K562 (cell line): ENCODE measurements around the gene PTK6. TPM values are rescaled to one million over a fixed set of nuclear protein-coding genes. Genes with fewer than 3 reads are reported as not detected.

ENCODE experiments used
- ATAC-seq: fragments of 200-7000 bp; cut with Tn5 transposase; 3 replicates; pipeline ENCODE4 v1.9.1; 2020; ENCODE audit warnings: moderate library complexity
- BruUV-seq: library from RNA; stranded (reverse); fragments of 400-500 nt; replicated peaks from 2 replicates; lab custom pipeline; 2021; lab: Mats Ljungman, UMichigan
- CTCF ChIA-PET: fragments of 300-600 bp; formaldehyde crosslinking; extraction: SDS; loops from one replicate; lab custom pipeline; 2021; ENCODE audit warnings: low intra/inter-chr PET ratio; lab: Yijun Ruan, JAX
- POLR2A ChIA-PET: fragments of 300-600, 350-650 bp; sonication (Branson Sonifier 250); formaldehyde crosslinking; extraction: SDS; loops from one replicate; lab custom pipeline; 2021; ENCODE audit warnings: antibody characterized with exemption, inconsistent platforms; lab: Yijun Ruan, JAX
- DNase-seq, 4 experiments: peaks; one replicate each; pipeline versions ENCODE4 v3.0.0 to v3.0.0-alpha.2; 2011 to 2018; ENCODE audit warnings: low spot score in 3 of 4, mixed read lengths in 3 of 4; ENCODE audit errors: extremely low read depth in 1 of 4
- FAIRE-seq: peaks from 2 replicates; lab custom pipeline; 2011; peaks lifted over from hg19 to GRCh38; lab: Jason Lieb, UNC
- H2AFZ ChIP-seq: 2 replicates; pipeline ENCODE4 v1.6.0; 2011; ENCODE audit warnings: low read depth, low read length, control low read depth, inconsistent platforms
- H3K27ac ChIP-seq: fragments of 200-600 bp; 3 replicates; pipeline ENCODE4 v1.8.0; 2011; ENCODE audit warnings: low read depth, mild to moderate bottlenecking, control low read depth, inconsistent platforms, low read length, moderate library complexity, mixed read lengths; ENCODE audit errors: extremely low read depth
- H3K27me3 ChIP-seq, 2 experiments: fragments of 300-600 bp in 1 of 2; 2 replicates in 1 of 2; 3 replicates in 1 of 2; pipeline versions ENCODE4 v1.6.0 to v1.8.0; 2011; ENCODE audit warnings: inconsistent platforms in 2 of 2, low read length in 2 of 2, mild to moderate bottlenecking in 1 of 2, mixed read lengths in 1 of 2, moderate library complexity in 1 of 2; ENCODE audit not compliant: control insufficient read depth in 2 of 2, insufficient read depth in 2 of 2
- H3K36me3 ChIP-seq: fragments of 300-600 bp; 3 replicates; pipeline ENCODE4 v1.8.0; 2011; ENCODE audit warnings: mild to moderate bottlenecking, low read length, inconsistent platforms; ENCODE audit not compliant: control insufficient read depth, insufficient read depth
- H3K4me1 ChIP-seq, 2 experiments: fragments of 200-600 bp in 1 of 2; replicated peaks in 1 of 2; 2 replicates in 1 of 2; 3 replicates in 1 of 2; pipeline versions ENCODE4 v1.5.1 to v1.8.0; 2011; ENCODE audit warnings: inconsistent platforms in 2 of 2, low read length in 2 of 2, mild to moderate bottlenecking in 1 of 2, mixed read lengths in 1 of 2, moderate library complexity in 1 of 2; ENCODE audit not compliant: control insufficient read depth in 2 of 2, insufficient read depth in 2 of 2
- H3K4me2 ChIP-seq: 2 replicates; pipeline ENCODE4 v1.6.1; 2011; ENCODE audit warnings: low read length, control low read depth, inconsistent platforms, mixed read lengths; ENCODE audit not compliant: insufficient read depth
- H3K4me3 ChIP-seq: fragments of 200-600 bp; sonication (generic), shearing (Covaris generic); 2 replicates; pipeline ENCODE4 v1.5.1; 2016; ENCODE audit warnings: control low read depth, inconsistent platforms
- H3K79me2 ChIP-seq: fragments of 200-600 bp; 3 replicates; pipeline ENCODE4 v1.8.0; 2011; ENCODE audit warnings: low read length, inconsistent platforms; ENCODE audit not compliant: control insufficient read depth, insufficient read depth
- H3K9ac ChIP-seq, 2 experiments: 2 replicates each; pipeline versions ENCODE4 v1.6.0 to v1.6.1; 2011; ENCODE audit warnings: low read depth in 2 of 2, low read length in 2 of 2, control low read depth in 1 of 2, inconsistent platforms in 1 of 2, mild to moderate bottlenecking in 1 of 2, mixed read lengths in 1 of 2; ENCODE audit not compliant: insufficient read depth in 1 of 2
- H3K9me1 ChIP-seq: one replicate; pipeline ENCODE4 v1.6.0; 2011; ENCODE audit warnings: inconsistent platforms, mild to moderate bottlenecking, low read length, moderate library complexity; ENCODE audit not compliant: control insufficient read depth, insufficient read depth
- H3K9me3 ChIP-seq: replicated peaks from 2 replicates; pipeline ENCODE4 v1.5.1; 2011; ENCODE audit warnings: low read depth, low read length, inconsistent platforms; ENCODE audit not compliant: control insufficient read depth, insufficient read depth
- H4K20me1 ChIP-seq: replicated peaks from 2 replicates; pipeline ENCODE4 v1.6.1; 2011; ENCODE audit warnings: low read length, inconsistent platforms, mixed read lengths; ENCODE audit not compliant: control insufficient read depth, insufficient read depth
- ARID2 ChIP-seq: fragments of 450-650 bp; IDR thresholded peaks from 2 replicates; pipeline ENCODE4 v1.6.1; 2017; ENCODE audit warnings: antibody characterized with exemption, mild to moderate bottlenecking
- ATF2 ChIP-seq: sonication (generic); formaldehyde crosslinking; IDR thresholded peaks from 2 replicates; pipeline ENCODE4 v1.8.1; 2022; ENCODE audit warnings: missing genetic modification reagents
- ATF7 ChIP-seq: fragments of 450-650 bp; IDR thresholded peaks from 2 replicates; pipeline ENCODE4 v1.7.1; 2014; ENCODE audit warnings: mild to moderate bottlenecking, moderate library complexity
- BRCA1 ChIP-seq, 2 experiments: fragments of 450-650 bp in 1 of 2; sonication (generic) in 1 of 2; formaldehyde crosslinking in 1 of 2; IDR thresholded peaks; 2 replicates each; pipeline versions ENCODE4 v1.5.0 to v1.6.1; 2017 to 2020; ENCODE audit warnings: mild to moderate bottlenecking in 1 of 2, missing genetic modification reagents in 1 of 2
- ETV6 ChIP-seq, 3 experiments: fragments of 150-350 bp in 1 of 3; sonication (generic) in 1 of 3; formaldehyde crosslinking in 1 of 3; IDR thresholded peaks; 2 replicates each; pipeline versions ENCODE4 v1.6.1 to v1.8.0; 2014 to 2022; ENCODE audit warnings: borderline replicate concordance in 2 of 3, low read depth in 2 of 3, antibody characterized with exemption in 1 of 3, low read length in 1 of 3, mild to moderate bottlenecking in 1 of 3, missing genetic modification reagents in 1 of 3
- FOXA3 ChIP-seq, 2 experiments: fragments of 450-650 bp in 1 of 2; sonication (generic) in 1 of 2; formaldehyde crosslinking; IDR thresholded peaks in 1 of 2; conservative IDR thresholded peaks in 1 of 2; 2 replicates each; pipeline versions ENCODE4 v1.4.0 to v1.8.0; 2020 to 2022; ENCODE audit warnings: mild to moderate bottlenecking in 2 of 2, missing genetic modification reagents in 1 of 2
- HDAC3 ChIP-seq: fragments of 450-650 bp; IDR thresholded peaks from 2 replicates; pipeline ENCODE4 v1.6.1; 2018; ENCODE audit warnings: borderline replicate concordance, mild to moderate bottlenecking, moderate library complexity; ENCODE audit not compliant: partially characterized antibody
- KAT8 ChIP-seq: fragments of 450-650 bp; IDR thresholded peaks from 2 replicates; pipeline ENCODE4 v1.6.1; 2016; ENCODE audit warnings: low read depth, mild to moderate bottlenecking
- MAFK ChIP-seq: IDR thresholded peaks from 2 replicates; pipeline ENCODE4 v1.6.1; 2011; ENCODE audit warnings: low read length, improper control_type of control experiment
- MIER1 ChIP-seq: fragments of 450-650 bp; IDR thresholded peaks from 2 replicates; pipeline ENCODE4 v1.6.1; 2016; ENCODE audit warnings: antibody characterized with exemption, mild to moderate bottlenecking, low read depth
- NBN ChIP-seq: fragments of 450-650 bp; IDR thresholded peaks from 2 replicates; pipeline ENCODE4 v1.6.1; 2016; ENCODE audit warnings: low read depth, mild to moderate bottlenecking
- RB1 ChIP-seq: fragments of 450-650 bp; IDR thresholded peaks from 2 replicates; pipeline ENCODE4 v1.6.1; 2017; ENCODE audit warnings: low read depth, mild to moderate bottlenecking
- RBM25 ChIP-seq: fragments of 200-400 bp; formaldehyde crosslinking; IDR thresholded peaks from 2 replicates; pipeline ENCODE4 v1.6.1; 2018; ENCODE audit warnings: low read length, low read depth, moderate library complexity; ENCODE audit not compliant: severe bottlenecking
- RBM39 ChIP-seq: fragments of 200-400 bp; formaldehyde crosslinking; optimal IDR thresholded peaks from 2 replicates; pipeline ENCODE3; 2018; ENCODE audit warnings: low read depth, low read length
- SIN3A ChIP-seq, 2 experiments: fragments of 150-350 bp in 1 of 2; IDR thresholded peaks; 2 replicates each; pipeline ENCODE4 v1.6.1; 2011 to 2016; ENCODE audit warnings: borderline replicate concordance in 2 of 2, low read depth in 2 of 2, low read length in 2 of 2, mild to moderate bottlenecking in 2 of 2, moderate library complexity in 2 of 2; ENCODE audit not compliant: control insufficient read depth in 1 of 2
- SRSF3 ChIP-seq: fragments of 200-400 bp; formaldehyde crosslinking; IDR thresholded peaks from 2 replicates; pipeline ENCODE4 v1.6.1; 2016; ENCODE audit warnings: mild to moderate bottlenecking, low read length, moderate library complexity; ENCODE audit not compliant: insufficient read depth
- TFAM ChIP-seq: fragments of 250-450 bp; sonication (Bioruptor Pico); conservative IDR thresholded peaks from 2 replicates; pipeline ENCODE4 v1.5.0; 2021; ENCODE audit warnings: mild to moderate bottlenecking, moderate library complexity
- ZBTB26 ChIP-seq: fragments of 450-650 bp; formaldehyde crosslinking; IDR thresholded peaks from 2 replicates; pipeline ENCODE4 v1.4.0; 2022; ENCODE audit warnings: missing genetic modification characterization
- ZNF212 ChIP-seq: fragments of 450-650 bp; formaldehyde crosslinking; IDR thresholded peaks from 2 replicates; pipeline ENCODE4 v1.4.0; 2020; ENCODE audit warnings: mild to moderate bottlenecking
- WGBS: fragments of 100-300 bp; shearing (Covaris generic); methylation state at CpG from one replicate; pipeline ENCODE4 v1.1.6; 2016; ENCODE audit warnings: low coverage, mixed read lengths; ENCODE audit not compliant: insufficient coverage; ENCODE audit errors: missing lambda C conversion rate; 5-methylcytosine and 5-hydroxymethylcytosine counted together
- in situ Hi-C: fragments of 300-500 bp; cut with MboI; formaldehyde crosslinking; loops from 4 replicates; pipeline ENCODE4 v1.15.0; 2018; ENCODE audit warnings: inconsistent platforms, mixed read lengths
- intact Hi-C: fragments of 100-400 bp; cut with micrococcal nuclease; formaldehyde crosslinking; loops from 2 replicates; pipeline ENCODE4 v1.14.2; 2022
- polyA plus RNA-seq, 8 experiments: library from polyadenylated mRNA; depleted of rRNA in 4 of 8; stranded (reverse) in 5 of 8; unstranded in 3 of 8; fragments of >200 nt; fragmentation: Nextera tagmentation in 2 of 8; fragmentation: Illumina TruSeq in 1 of 8; extraction: Ambion mirVana in 2 of 8; extraction: Trizol in 1 of 8; gene quantifications; 2 replicates each; pipeline versions ENCODE4 v1.2.1 to v1.2.3, GENCODE V29; 2011 to 2014; ENCODE audit warnings: inconsistent platforms in 1 of 8, missing spikeins in 1 of 8
- total RNA-seq, 7 experiments: library from RNA; depleted of rRNA in 6 of 7; stranded (reverse); fragments of >200 nt in 6 of 7; fragmentation: Illumina TruSeq in 2 of 7; extraction: Trizol in 2 of 7; gene quantifications; 2 replicates each; pipeline versions ENCODE4 v1.2.1 to v1.2.3, GENCODE V29; 2011 to 2021; ENCODE audit warnings: low replicate concordance in 1 of 7

PTK6 gene
- total and polyA plus RNA-seq, 9 of the 15 experiments (the other 6 are each of a cell fraction or from before 2014, with no cell fraction given), result 0.07 TPM; not detected in 8

GRCh38 chr20:63487781-63488241 lies 49.4 kb downstream of the PTK6 start:
- H3K27ac ChIP-seq, result no peak overlapping the region
- 53% methylated on average over 21 of the region's 40 CpGs for WGBS
- TF ChIP-seq NBN, result no peak
- no peak for TF ChIP-seq SRSF3
- TF ChIP-seq BRCA1 (IDR thresholded peaks at IDR 0.05), result no peak
- no peak for TF ChIP-seq BRCA1 (CRISPR knock-in tag; IDR thresholded peaks at IDR 0.05)
- TF ChIP-seq FOXA3 (CRISPR knock-in tag; conservative IDR thresholded peaks at IDR 0.05 in 1 of 2, IDR thresholded peaks at IDR 0.05 in 1 of 2), result no peak
- TF ChIP-seq TFAM (CRISPR knock-in tag), result no peak
- no peak for TF ChIP-seq RBM39
- TF ChIP-seq RBM25, result no peak
- TF ChIP-seq ZNF212 (CRISPR knock-in tag), result no peak
- no peak for TF ChIP-seq ETV6 (IDR thresholded peaks at IDR 0.05; ENCODE audit: borderline replicate concordance in 1 of 2, low read depth in 2 of 2, low read length in 1 of 2)
- no peak for TF ChIP-seq ETV6 (CRISPR knock-in tag; IDR thresholded peaks at IDR 0.05; ENCODE audit: borderline replicate concordance)
- TF ChIP-seq HDAC3, result no peak
- TF ChIP-seq ARID2, result no peak
- no peak for TF ChIP-seq KAT8
- no peak for TF ChIP-seq ATF7
- TF ChIP-seq RB1, result no peak
- TF ChIP-seq SIN3A (IDR thresholded peaks at IDR 0.05; ENCODE audit: borderline replicate concordance in 2 of 2, control insufficient read depth in 1 of 2, low read depth in 2 of 2, low read length in 2 of 2), result no peak
- TF ChIP-seq ATF2 (CRISPR knock-in tag), result no peak
- no peak for TF ChIP-seq ZBTB26 (CRISPR knock-in tag)
- no peak for TF ChIP-seq MAFK
- no peak for TF ChIP-seq MIER1
- H3K27me3 ChIP-seq, result peaks cover 5 to 12% of the 10 kb centered on the region in 2 experiments; a peak in 4 of 5 replicates
- H3K4me1 ChIP-seq, result peaks cover 0 to 24% of the 10 kb centered on the region in 2 experiments; a peak in 2 of 5 replicates
- no peak overlapping the region for H2AFZ ChIP-seq
- intact Hi-C loops, result no loop called here
- H4K20me1 ChIP-seq, result peaks cover 8% of the 10 kb centered on the region; the same call in 1 of the 2 replicates
- H3K79me2 ChIP-seq, result no peaks in the 10 kb centered on the region
- no peak for FAIRE-seq
- H3K9me3 ChIP-seq, result no peaks in the 10 kb centered on the region
- H3K4me3 ChIP-seq, result no peak overlapping the region
- no peaks in the 10 kb centered on the region for H3K9me1 ChIP-seq
- ChIA-PET POLR2A (interaction anchor here (0.6 kb wide), 1 partner anchor 178 kb away, joined by 3 read pairs; no protein-coding TSS in a partner anchor), CTCF (no interaction called here)
- no peak for DNase-seq
- H3K9ac ChIP-seq, result no peak overlapping the region
- H3K4me2 ChIP-seq, result no peak overlapping the region
- no TSS peak for BruUV-seq
- in situ Hi-C loops, result no loop called here
- H3K36me3 ChIP-seq, result no peaks in the 10 kb centered on the region
- ATAC-seq, result no peak
